ENCODE results near the gene LEFTY2.

The LEFTY2 gene

DNA sequence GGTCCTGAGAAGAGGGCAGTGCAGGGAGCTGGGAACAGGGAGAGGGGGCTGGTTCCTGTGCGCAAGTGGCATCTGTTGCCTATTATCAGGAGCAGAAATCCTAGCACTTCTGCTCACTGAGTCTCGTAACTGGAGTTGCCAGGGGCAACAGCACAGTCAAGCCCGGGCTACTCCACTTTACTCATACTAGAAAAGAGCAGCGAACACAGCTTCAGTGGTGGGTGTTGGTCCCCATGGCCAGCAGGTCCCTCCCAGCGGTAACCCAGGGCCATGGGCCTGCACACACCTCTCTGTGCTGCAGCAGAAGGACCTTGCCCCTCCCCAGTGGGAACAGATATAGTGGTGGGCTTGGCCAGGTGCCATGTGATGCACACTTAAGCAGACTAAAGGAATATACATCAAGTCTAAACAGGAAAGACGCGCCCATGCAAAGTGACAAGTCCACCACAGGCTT is 25.5 kb downstream of the LEFTY2 start:
- no peak for TF ChIP-seq EZH2 (IDR thresholded peaks at IDR 0.05; ENCODE audit: borderline replicate concordance, low read length)
- TF ChIP-seq, protein P1, sequence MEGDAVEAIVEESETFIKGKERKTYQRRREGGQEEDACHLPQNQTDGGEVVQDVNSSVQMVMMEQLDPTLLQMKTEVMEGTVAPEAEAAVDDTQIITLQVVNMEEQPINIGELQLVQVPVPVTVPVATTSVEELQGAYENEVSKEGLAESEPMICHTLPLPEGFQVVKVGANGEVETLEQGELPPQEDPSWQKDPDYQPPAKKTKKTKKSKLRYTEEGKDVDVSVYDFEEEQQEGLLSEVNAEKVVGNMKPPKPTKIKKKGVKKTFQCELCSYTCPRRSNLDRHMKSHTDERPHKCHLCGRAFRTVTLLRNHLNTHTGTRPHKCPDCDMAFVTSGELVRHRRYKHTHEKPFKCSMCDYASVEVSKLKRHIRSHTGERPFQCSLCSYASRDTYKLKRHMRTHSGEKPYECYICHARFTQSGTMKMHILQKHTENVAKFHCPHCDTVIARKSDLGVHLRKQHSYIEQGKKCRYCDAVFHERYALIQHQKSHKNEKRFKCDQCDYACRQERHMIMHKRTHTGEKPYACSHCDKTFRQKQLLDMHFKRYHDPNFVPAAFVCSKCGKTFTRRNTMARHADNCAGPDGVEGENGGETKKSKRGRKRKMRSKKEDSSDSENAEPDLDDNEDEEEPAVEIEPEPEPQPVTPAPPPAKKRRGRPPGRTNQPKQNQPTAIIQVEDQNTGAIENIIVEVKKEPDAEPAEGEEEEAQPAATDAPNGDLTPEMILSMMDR (IDR thresholded peaks at IDR 0.05; ENCODE audit: low read length), result no peak
- H3K36me3 ChIP-seq (ENCODE audit: insufficient read depth, low read length), result peaks cover 37% of the 10 kb centered on the region
- no peaks in the 10 kb centered on the region for H3K27me3 ChIP-seq (ENCODE audit: insufficient read depth, low read length)
- H2AFZ ChIP-seq (ENCODE audit: low read length), result no peak overlapping the region
- no peaks in the 10 kb centered on the region for H3F3A ChIP-seq (ENCODE audit: insufficient read depth, low read length)
- H3K79me2 ChIP-seq (ENCODE audit: insufficient read depth, low read length), result no peaks in the 10 kb centered on the region
- H3K9me2 ChIP-seq (ENCODE audit: low read depth, low read length), result no peaks in the 10 kb centered on the region
- no peaks in the 10 kb centered on the region for H4K20me1 ChIP-seq (ENCODE audit: insufficient read depth, low read length)
- H3K9ac ChIP-seq (ENCODE audit: low read length), result no peak overlapping the region
- H3K27ac ChIP-seq (ENCODE audit: low read depth, low read length, poor library complexity, severe bottlenecking), result no peak overlapping the region
- no peak overlapping the region for H3K4me3 ChIP-seq (ENCODE audit: low read depth, low read length, poor library complexity, severe bottlenecking)
- no peaks in the 10 kb centered on the region for H3K9me3 ChIP-seq (ENCODE audit: low read length)
- no peak overlapping the region for H3K4me2 ChIP-seq (ENCODE audit: low read length)
- H3K4me1 ChIP-seq (ENCODE audit: insufficient read depth, low read length, severe bottlenecking), result peaks cover 21% of the 10 kb centered on the region

DNA sequence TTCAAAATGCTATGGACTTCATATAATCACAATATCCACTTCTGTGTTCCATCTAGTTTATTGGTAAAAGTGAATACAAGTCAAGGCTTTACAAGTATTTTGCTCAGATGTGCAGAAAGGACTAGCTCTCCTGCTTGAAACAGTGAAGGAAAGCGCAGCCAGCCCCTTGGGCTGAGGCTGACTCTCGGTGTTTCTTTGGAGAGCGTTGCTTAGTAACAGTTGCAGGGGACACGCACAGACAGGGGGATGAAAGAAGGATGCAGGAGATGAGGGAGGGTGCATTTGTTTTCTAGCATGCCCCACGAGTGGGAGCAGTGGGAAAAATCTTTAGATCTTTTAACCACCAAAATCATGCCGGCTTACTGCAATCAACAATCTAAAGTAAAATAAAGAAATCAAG is 26.1 kb downstream of the LEFTY2 start:
- H3K9ac ChIP-seq (ENCODE audit: low read length), result no peak overlapping the region
- H3F3A ChIP-seq (ENCODE audit: insufficient read depth, low read length), result no peaks in the 10 kb centered on the region
- no peak overlapping the region for H3K27ac ChIP-seq (ENCODE audit: low read depth, low read length, poor library complexity, severe bottlenecking)
- peaks cover 21% of the 10 kb centered on the region for H3K4me1 ChIP-seq (ENCODE audit: insufficient read depth, low read length, severe bottlenecking)
- no peak for TF ChIP-seq EZH2 (IDR thresholded peaks at IDR 0.05; ENCODE audit: borderline replicate concordance, low read length)
- TF ChIP-seq, protein P1 (IDR thresholded peaks at IDR 0.05; ENCODE audit: low read length), result no peak
- no peaks in the 10 kb centered on the region for H4K20me1 ChIP-seq (ENCODE audit: insufficient read depth, low read length)
- H2AFZ ChIP-seq (ENCODE audit: low read length), result no peak overlapping the region
- no peaks in the 10 kb centered on the region for H3K79me2 ChIP-seq (ENCODE audit: insufficient read depth, low read length)
- H3K4me3 ChIP-seq (ENCODE audit: low read depth, low read length, poor library complexity, severe bottlenecking), result no peak overlapping the region
- H3K36me3 ChIP-seq (ENCODE audit: insufficient read depth, low read length), result peaks cover 31% of the 10 kb centered on the region
- H3K9me3 ChIP-seq (ENCODE audit: low read length), result no peaks in the 10 kb centered on the region
- H3K4me2 ChIP-seq (ENCODE audit: low read length), result no peak overlapping the region
- no peaks in the 10 kb centered on the region for H3K27me3 ChIP-seq (ENCODE audit: insufficient read depth, low read length)
- no peaks in the 10 kb centered on the region for H3K9me2 ChIP-seq (ENCODE audit: low read depth, low read length)

DNA sequence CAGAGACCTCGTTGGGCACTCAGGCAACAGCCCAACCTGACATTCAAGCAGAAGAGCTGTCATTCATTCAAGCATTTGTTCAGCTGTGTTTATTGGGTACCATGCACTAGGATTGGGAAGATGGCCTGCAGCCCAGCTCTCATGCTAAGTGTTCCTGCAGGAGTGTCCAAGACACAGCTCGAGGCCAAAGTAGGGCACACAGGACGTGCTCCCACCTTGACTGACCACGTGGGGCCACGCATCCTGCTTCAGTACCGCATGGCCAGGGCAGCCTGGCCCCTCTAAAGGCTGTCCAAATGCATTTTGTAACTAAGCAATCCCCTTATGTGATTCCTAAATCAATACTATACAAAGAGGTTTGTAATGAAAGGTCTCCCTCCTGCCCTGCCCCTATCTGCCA is 26.6 kb downstream of the LEFTY2 start:
- Histone ChIP-seq H4K20me1 (ENCODE audit: insufficient read depth, low read length) (no peaks in the 10 kb centered on the region), H3K27ac (ENCODE audit: low read depth, low read length, poor library complexity, severe bottlenecking) (no peak overlapping the region), H3K4me1 (ENCODE audit: insufficient read depth, low read length, severe bottlenecking) (peaks cover 26% of the 10 kb centered on the region), H3K36me3 (ENCODE audit: insufficient read depth, low read length) (peaks cover 26% of the 10 kb centered on the region), H3K4me2 (ENCODE audit: low read length) (no peak overlapping the region), H3F3A (ENCODE audit: insufficient read depth, low read length) (no peaks in the 10 kb centered on the region), H2AFZ (ENCODE audit: low read length) (no peak overlapping the region), H3K4me3 (ENCODE audit: low read depth, low read length, poor library complexity, severe bottlenecking) (no peak overlapping the region), H3K9me2 (ENCODE audit: low read depth, low read length) (no peaks in the 10 kb centered on the region), H3K79me2 (ENCODE audit: insufficient read depth, low read length) (no peaks in the 10 kb centered on the region), H3K9me3 (ENCODE audit: low read length) (no peaks in the 10 kb centered on the region), H3K27me3 (ENCODE audit: insufficient read depth, low read length) (no peaks in the 10 kb centered on the region), H3K9ac (ENCODE audit: low read length) (no peak overlapping the region)
- no peak for TF ChIP-seq EZH2 (IDR thresholded peaks at IDR 0.05; ENCODE audit: borderline replicate concordance, low read length)
- TF ChIP-seq, protein P1 (IDR thresholded peaks at IDR 0.05; ENCODE audit: low read length), result no peak

Data from OCI-LY1 (cell line).